Measurements from ENCODE around the gene TRERF1.
"Not testable (repeated sequence)": the region's sequence is repeated elsewhere in the genome, so short reads cannot be mapped to it uniquely, and the experiment has no call there.

TRERF1 gene

GRCh38 chr6:42449917-42450476 is 1.7 kb downstream of the TRERF1 start:
- no peak for DNase-seq (ENCODE audit: low read depth)

- no peak for DNase-seq (ENCODE audit: low read depth)
Measured at GRCh38 chr6:42448927-42449659, 2.6 kb downstream of the TRERF1 start.

GRCh38 chr6:42448391-42448790 is 3.3 kb downstream of the TRERF1 start:
- DNase-seq (ENCODE audit: low read depth), result no peak

- DNase-seq (ENCODE audit: low read depth), result no peak
Measured at GRCh38 chr6:42446996-42447395, 4.7 kb downstream of the TRERF1 start.

GRCh38 chr6:42446370-42446769 is 5.4 kb downstream of the TRERF1 start:
- no peak for DNase-seq (ENCODE audit: low read depth)

GRCh38 chr6:42445955-42446354 is 5.8 kb downstream of the TRERF1 start:
- not testable (repeated sequence) for DNase-seq (ENCODE audit: low read depth)

- no peak for DNase-seq (ENCODE audit: low read depth)
Measured at GRCh38 chr6:42443312-42444060, 8.2 kb downstream of the TRERF1 start.

GRCh38 chr6:42441697-42442081 is 10.0 kb downstream of the TRERF1 start:
- no peak for DNase-seq (ENCODE audit: low read depth)

- DNase-seq (ENCODE audit: low read depth), result no peak
Measured at GRCh38 chr6:42440778-42441696, 10.7 kb downstream of the TRERF1 start.

- DNase-seq (ENCODE audit: low read depth), result no peak
Measured at GRCh38 chr6:42440027-42440426, 11.7 kb downstream of the TRERF1 start.

- no peak for DNase-seq (ENCODE audit: low read depth)
Measured at GRCh38 chr6:42436825-42437224, 14.9 kb downstream of the TRERF1 start.

GRCh38 chr6:42434237-42434636 is 17.5 kb downstream of the TRERF1 start:
- no peak for DNase-seq (ENCODE audit: low read depth)

GRCh38 chr6:42433409-42433808 is 18.3 kb downstream of the TRERF1 start:
- DNase-seq (ENCODE audit: low read depth), result no peak

- no peak for DNase-seq (ENCODE audit: low read depth)
Measured at GRCh38 chr6:42431877-42432276, 19.8 kb downstream of the TRERF1 start.

GRCh38 chr6:42431356-42431755 is 20.4 kb downstream of the TRERF1 start:
- no peak for DNase-seq (ENCODE audit: low read depth)

GRCh38 chr6:42429836-42430235 is 21.9 kb downstream of the TRERF1 start:
- DNase-seq (ENCODE audit: low read depth), result no peak

- no peak for DNase-seq (ENCODE audit: low read depth)
Measured at GRCh38 chr6:42429042-42429585, 22.6 kb downstream of the TRERF1 start.

- peak; percentile 41 for DNase-seq (ENCODE audit: low read depth)
Measured at GRCh38 chr6:42428326-42429041, 23.2 kb downstream of the TRERF1 start.

GRCh38 chr6:42427871-42428270 is 23.9 kb downstream of the TRERF1 start:
- no peak for DNase-seq (ENCODE audit: low read depth)

GRCh38 chr6:42426191-42426590 is 25.5 kb downstream of the TRERF1 start:
- no peak for DNase-seq (ENCODE audit: low read depth)

GRCh38 chr6:42424906-42425474 is 26.7 kb downstream of the TRERF1 start:
- no peak for DNase-seq (ENCODE audit: low read depth)
